HFF-Myc (cell line): ENCODE data around the gene BOLA1.

Experiments
- DNase-seq: peaks from one replicate; pipeline ENCODE4 v3.0.0-alpha.2; 2011; ENCODE audit warnings: low read depth; ENCODE audit errors: extremely low read depth
- H3K4me3 ChIP-seq: replicated peaks from 2 replicates; pipeline ENCODE4 v1.5.1; 2011; ENCODE audit warnings: low read depth, mild to moderate bottlenecking, control low read depth, low read length
- TF ChIP-seq, protein P1 (sequence below): IDR thresholded peaks from 2 replicates; pipeline ENCODE4 v1.5.1; 2012; ENCODE audit warnings: mild to moderate bottlenecking, low read depth, low read length, control low read depth; ENCODE audit errors: missing control alignments

BOLA1 gene

GRCh38 chr1:149928401-149928724, 29.0 kb downstream of the BOLA1 start:
- no peak for DNase-seq
- H3K4me3 ChIP-seq = peak overlapping the region; percentile 93
- TF ChIP-seq, protein P1, sequence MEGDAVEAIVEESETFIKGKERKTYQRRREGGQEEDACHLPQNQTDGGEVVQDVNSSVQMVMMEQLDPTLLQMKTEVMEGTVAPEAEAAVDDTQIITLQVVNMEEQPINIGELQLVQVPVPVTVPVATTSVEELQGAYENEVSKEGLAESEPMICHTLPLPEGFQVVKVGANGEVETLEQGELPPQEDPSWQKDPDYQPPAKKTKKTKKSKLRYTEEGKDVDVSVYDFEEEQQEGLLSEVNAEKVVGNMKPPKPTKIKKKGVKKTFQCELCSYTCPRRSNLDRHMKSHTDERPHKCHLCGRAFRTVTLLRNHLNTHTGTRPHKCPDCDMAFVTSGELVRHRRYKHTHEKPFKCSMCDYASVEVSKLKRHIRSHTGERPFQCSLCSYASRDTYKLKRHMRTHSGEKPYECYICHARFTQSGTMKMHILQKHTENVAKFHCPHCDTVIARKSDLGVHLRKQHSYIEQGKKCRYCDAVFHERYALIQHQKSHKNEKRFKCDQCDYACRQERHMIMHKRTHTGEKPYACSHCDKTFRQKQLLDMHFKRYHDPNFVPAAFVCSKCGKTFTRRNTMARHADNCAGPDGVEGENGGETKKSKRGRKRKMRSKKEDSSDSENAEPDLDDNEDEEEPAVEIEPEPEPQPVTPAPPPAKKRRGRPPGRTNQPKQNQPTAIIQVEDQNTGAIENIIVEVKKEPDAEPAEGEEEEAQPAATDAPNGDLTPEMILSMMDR = no peak

DNA sequence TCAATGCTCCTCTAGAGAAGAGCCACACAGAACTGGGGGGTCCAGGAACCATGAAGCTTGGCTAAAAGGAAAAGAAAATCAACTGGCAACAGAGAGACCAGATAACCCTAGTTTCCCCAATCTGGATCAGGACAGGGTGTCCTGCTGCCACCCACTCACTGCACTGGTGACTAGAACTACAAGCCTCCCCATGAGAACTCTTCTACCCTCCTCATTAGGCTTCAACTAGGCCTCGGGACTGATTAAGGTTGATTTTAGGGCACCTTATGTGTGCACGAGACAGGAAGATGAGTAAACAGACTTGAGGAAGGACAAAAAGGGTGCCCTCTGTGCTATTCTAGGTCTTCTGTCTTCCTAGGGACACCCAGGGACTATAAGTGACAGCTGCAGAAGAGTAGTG, 30.5 kb downstream of the BOLA1 start:
- DNase-seq = no peak
- no peak overlapping the region for H3K4me3 ChIP-seq
- TF ChIP-seq, protein P1 = no peak

GRCh38 chr1:149931212-149931790, 31.9 kb downstream of the BOLA1 start:
- H3K4me3 ChIP-seq = no peak overlapping the region
- TF ChIP-seq, protein P1 = no peak
- DNase-seq = no peak

DNA sequence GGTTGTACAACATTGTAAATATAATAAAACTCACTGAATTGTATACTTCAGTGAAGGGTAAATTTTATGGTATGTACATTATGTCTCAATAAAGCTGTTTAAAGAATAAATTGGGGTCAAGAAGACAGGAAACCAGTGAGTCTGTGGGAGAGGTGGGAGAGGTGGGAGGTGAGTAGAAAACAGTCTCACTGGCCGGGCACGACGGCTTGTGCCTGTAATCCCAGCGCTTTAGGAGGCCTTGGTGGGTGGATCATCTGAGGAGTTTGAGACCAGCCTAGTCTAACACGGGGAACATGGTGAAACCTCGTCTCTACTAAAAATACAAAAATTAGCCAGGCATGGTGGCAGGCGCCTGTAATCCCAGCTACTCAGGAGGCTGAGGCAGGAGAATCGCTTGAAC, 33.1 kb downstream of the BOLA1 start:
- H3K4me3 ChIP-seq = no peak overlapping the region
- TF ChIP-seq, protein P1 = no peak
- DNase-seq = no peak

- no peak overlapping the region for H3K4me3 ChIP-seq
- TF ChIP-seq, protein P1 = no peak
- no peak for DNase-seq
Measured at GRCh38 chr1:149933208-149933607, 33.8 kb downstream of the BOLA1 start.

DNA sequence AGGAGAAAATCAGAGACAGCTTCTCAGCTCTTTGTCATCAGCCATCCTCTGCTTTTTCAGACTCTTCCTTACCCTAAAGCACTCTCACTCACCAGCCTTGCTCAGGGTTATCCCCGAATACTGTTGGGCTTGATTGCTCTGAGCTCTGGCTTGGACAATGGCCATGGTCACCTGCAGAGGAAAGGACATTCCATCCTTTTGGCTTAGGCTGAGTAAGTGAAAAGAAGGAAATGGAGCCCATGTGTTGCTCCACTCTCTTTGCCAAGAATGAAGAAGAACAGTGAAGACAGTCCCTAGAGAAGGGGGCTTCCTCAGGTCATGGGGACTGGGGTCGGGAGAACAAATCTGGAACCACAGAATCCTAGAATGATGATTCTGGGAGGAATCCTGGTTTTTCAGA, 35.0 kb downstream of the BOLA1 start:
- no peak overlapping the region for H3K4me3 ChIP-seq
- TF ChIP-seq, protein P1 = no peak

More for the DNA sequence above, 35.0 kb downstream of the BOLA1 start:
- DNase-seq = no peak
